HG03039 (cell line): Measurements from ENCODE around the gene PIP4P1.

Experiments used
- ATAC-seq: cut with Tn5 transposase; IDR thresholded peaks from one replicate; pipeline ENCODE4 v1.9.1; 2021; ENCODE audit warnings: mild to moderate bottlenecking, moderate library complexity; ENCODE audit not compliant: unreplicated experiment

PIP4P1 gene

DNA sequence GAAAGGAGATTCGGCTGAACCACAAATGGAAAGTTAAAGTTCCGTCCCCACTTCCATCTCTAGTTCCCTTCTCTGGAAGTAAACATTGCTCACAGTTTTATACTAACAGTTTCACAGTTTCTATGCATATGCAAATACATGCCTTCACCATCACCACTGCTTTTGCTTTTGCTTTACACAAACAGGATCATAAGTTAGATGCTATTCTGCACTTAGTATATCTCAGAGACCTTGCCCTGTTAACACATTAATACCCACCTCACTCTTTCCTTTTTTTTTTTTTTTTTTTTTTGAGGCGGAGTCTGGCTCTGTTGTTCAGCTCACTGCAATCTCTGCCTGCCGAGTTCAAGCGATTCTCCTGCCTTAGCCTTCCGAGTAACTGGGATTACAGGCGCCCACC is 48.8 kb downstream of the PIP4P1 start:
- peak; percentile 41 for ATAC-seq

DNA sequence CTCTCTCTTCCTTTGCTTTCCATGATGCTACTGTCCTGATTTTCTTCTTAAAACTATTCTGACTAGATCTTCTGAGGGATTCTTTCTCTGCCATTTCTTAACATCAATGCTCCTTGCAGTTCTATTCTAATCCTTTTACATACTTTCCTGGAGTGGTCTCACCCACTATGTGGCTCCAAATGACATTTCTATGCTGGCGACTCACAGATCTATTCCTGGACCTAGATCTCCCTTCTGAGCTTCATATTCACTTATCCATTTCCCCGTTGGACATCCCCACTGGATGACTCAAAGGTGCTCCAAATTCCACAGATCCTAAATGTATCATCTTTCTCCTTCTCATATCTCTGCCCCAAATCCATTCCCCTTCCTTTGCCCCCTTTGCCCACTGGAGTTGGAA is 52.0 kb downstream of the PIP4P1 start:
- ATAC-seq: no peak
